NCI-H526 treated with DMSO at 0.1 percent for 48 hours (cell line): Measurements from ENCODE around the gene WFIKKN1.
A peak's percentile ranks its signal among the peaks of the same experiment; 100 is the strongest.

Experiments
- DNase-seq: peaks from one replicate; lab custom pipeline; 2025; lab: John Stamatoyannopoulos, UW

Gene WFIKKN1, protein sequence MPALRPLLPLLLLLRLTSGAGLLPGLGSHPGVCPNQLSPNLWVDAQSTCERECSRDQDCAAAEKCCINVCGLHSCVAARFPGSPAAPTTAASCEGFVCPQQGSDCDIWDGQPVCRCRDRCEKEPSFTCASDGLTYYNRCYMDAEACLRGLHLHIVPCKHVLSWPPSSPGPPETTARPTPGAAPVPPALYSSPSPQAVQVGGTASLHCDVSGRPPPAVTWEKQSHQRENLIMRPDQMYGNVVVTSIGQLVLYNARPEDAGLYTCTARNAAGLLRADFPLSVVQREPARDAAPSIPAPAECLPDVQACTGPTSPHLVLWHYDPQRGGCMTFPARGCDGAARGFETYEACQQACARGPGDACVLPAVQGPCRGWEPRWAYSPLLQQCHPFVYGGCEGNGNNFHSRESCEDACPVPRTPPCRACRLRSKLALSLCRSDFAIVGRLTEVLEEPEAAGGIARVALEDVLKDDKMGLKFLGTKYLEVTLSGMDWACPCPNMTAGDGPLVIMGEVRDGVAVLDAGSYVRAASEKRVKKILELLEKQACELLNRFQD

DNA sequence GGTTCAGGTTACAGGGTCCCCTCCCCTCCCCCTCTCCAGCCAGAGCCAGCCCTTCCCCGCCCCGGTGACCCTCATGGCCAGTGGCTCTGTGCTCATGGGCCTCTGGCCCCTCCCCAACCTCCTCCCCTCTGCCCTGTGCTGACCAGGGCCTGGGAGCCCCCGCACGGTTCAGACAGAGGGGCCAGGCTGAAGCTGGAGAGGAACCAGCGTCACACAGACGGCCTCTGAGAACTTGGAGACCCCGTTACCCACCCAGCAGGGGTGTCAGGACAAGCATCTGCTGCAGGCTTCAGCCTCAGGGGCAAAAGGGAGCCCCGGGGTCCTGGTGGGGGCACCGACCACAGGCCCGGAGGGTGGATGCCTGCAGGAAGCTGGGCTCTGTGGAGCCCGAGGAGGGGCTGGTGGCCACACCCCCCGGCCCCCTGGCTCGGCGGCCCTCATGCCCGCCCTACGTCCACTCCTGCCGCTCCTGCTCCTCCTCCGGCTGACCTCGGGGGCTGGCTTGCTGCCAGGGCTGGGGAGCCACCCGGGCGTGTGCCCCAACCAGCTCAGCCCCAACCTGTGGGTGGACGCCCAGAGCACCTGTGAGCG, at the start of gene WFIKKN1:
Gene WFIKKN1, plus strand, starts transcription at position 171 of the 591 bp plus-strand sequence. Its CDS starts 269 bp downstream, at position 440.
- no peak for DNase-seq

DNA sequence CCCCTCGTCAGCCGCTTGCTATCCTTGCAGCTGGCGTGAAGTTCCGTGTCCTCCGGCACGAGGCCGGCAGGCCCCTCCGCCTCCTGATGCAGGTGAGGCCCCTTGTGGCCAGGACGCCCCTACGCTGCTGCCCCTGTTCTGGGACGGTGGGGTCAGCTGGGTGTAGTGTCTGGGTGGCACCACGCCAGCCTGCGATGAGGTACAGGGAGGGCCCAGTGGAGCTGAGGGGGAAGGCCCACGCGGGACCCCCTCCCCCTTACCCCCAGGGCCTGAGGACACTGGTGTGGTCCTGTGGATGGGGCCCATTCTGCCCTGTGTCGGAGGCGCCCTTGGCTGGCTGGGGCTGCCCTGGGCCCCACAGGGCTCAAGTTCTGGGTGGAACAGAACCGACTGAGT, 48.6 kb upstream of the WFIKKN1 start:
- DNase-seq = no peak

DNA sequence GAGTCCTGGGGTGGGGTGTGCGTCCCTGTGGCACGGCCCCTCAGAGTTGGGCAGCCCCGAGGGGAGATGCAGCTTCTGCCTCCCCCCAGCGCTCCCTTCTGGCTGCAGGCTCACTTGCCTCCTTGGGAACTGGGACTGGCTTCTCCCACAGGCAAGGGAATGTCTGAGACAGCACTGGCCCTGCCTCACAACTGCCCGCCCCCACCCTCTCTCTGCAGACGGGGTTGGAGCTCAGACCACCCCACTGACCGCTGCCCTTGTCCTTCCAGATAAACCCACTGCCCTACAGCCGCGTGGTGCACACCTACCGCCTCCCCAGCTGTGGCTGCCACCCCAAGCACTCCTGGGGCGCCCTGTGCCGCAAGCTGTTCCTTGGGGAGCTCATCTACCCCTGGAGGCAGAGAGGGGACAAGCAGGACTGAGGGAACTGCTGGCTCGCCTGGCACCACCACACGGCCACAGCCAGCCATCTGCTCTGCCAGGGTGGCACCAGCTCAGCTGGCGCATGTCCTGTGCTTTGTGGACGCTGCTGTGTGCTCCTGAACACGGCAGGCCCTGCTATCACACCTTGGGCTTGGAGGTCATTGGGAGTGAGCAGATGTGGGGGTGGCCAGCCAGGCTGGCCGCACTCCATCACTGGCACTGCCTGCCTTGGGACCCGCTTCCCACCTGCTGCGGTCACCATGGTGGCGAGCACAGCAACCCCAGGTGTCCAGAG, 48.0 kb upstream of the WFIKKN1 start:
- no peak for DNase-seq

DNA sequence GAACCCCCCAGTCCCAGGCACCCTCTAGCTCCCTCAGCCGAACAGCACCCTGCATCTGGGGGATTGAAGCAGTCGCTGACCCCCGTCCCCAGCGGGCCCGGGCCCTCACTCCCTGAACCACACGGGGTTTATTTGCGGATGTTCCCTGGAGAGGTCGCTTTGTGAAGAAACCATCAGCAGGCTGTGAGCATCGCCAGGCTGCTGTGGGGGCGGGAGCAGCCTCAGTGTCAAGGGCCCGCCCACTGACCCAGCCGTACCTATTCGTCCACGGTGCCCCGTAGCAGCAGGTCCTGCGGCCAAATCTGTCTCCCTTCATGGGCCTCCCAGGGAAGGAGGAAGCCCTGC, 47.3 kb upstream of the WFIKKN1 start:
- DNase-seq = no peak

DNA sequence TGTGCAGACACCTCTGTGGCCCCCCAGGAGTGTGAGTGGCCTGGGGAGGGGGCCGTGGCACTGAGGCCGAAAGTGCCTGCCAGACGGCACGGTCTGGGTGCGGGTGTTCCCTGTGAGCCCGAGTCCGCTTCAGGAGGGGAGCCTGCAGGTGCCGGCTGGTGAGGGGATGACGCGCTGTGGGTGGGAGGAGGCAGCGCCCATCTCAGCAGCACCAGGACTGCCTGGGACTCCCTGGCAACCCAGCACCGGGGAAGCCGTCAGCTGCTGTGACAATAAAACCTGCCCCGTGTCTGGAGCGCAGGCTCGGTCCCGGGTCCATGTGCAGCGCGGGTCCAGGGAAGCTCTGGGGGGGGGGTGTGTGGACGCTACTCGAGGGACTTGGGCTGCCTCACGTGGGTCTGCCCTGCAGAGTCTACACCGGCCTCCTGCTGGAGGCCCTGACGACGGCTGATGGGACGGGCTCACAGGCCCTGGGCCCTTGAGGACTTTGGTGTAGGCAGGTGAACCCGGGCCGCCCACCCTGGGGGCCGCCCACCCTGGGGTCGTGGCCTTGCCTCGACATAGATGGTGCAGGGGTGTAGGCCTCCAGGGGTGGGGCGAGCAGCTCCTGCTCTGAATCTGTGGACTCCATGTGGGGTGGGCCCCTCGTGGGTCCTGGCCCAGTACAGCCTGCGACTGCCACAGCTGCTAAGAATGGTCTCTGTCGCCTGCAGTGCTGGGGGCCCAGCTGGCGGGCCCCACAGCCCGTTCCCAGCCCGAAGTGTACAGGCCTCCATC, 46.8 kb upstream of the WFIKKN1 start:
- peak; percentile 34 for DNase-seq

DNA sequence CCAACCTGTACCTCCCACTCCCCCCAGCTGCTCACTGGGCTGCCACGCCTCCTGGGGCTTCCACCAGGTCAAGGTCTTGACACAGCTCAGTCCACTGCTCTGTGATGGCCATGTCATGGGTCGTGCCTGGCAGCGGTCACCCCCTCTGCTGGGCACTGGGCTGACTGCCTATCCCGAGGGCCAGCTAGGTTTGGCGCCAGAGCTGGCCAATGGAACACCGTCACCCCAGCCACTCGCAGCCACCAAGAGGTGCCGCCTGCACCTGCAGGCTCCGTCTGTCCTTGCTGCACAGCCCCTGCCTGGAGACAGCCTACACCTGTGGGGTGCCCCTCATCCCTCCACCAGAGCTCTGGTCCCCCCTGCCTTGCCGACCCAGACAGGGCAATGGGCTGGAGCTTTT, 45.4 kb upstream of the WFIKKN1 start:
- DNase-seq = no peak

DNA sequence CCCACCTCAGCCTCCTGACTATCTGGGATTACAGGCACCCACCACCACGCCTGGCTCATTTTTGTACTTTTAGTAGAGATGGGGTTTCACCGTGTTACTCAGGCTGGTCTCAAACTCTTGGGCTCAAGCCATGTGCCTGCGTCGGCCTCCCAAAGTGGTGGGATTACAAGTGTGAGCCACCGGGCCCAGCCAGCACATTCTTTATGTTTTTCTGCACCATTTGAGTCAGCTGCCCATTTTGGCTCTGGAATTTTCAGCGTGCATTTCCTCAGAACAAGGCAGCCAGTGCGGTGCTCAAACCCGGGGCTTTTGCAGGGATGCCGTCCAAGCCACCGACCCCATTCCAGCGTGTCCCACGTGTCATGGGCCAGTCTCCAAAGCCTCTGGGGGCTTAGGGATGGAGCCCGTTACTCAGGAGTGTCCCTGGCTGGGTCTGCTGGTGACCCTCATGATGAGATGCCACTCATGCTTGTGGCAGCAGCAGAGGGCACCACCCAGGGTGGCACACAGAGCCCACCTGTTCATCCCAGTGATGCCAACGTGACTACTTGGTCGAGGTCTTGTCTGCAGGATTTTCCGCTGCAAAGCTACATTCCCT, 44.6 kb upstream of the WFIKKN1 start:
- no peak for DNase-seq

DNA sequence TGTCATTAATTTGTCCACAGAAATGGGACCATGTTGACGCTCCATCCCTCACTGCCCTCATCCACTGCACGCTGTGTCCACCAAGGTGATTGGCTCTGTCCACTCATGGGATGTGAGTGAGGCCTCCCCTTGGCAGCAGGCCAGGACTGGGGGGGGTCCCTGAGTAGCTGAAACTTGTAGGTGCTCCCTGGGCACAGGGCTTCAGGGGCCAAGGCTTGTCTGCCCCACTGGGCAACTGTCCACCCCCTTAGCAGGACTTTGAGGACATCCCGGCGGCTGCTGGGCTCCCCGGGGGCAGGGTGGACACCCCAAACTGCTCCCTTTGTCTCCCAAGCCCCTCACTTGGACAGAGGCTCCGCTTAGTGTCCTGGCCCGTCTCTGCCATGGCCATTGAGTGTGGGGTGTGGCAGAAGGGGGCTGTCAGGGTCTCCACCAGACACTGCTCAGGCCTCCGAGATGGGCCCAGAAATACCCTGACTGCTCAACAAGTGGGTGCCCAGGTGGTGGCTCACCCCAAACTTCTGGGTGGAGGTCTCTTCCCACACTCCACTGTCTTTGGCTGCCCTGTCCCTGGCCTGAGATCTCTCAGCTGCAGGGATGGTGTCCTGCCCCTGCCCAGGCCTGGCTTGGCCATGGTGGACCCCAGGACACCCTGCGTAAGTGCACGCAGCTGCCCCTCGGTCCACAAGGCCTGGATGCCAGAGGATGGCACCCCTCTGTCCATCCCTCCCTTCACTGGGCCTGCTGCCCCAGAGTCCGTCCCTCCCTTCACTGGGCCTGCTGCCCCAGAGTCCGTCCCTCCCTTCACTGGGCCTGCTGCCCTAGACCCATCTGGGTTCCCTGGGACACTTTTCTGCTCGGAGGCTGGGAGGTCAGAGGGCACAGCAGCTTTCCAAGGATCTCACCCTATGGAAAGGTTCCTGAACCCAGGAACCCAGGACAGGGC, 43.9 kb upstream of the WFIKKN1 start:
- DNase-seq = no peak

DNA sequence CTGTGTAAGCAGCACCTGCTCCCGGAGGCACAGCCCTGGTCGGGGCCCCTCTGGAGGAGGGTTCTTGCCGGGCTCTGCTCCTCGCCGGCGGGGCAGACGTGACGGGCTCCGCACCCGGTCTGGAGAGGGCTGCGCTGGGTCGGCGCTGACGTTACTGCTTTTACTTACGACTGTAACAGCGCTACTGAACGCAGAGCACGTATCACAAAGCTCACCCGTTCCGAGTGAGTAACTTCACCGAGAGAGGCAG, 42.2 kb upstream of the WFIKKN1 start:
- no peak for DNase-seq

DNA sequence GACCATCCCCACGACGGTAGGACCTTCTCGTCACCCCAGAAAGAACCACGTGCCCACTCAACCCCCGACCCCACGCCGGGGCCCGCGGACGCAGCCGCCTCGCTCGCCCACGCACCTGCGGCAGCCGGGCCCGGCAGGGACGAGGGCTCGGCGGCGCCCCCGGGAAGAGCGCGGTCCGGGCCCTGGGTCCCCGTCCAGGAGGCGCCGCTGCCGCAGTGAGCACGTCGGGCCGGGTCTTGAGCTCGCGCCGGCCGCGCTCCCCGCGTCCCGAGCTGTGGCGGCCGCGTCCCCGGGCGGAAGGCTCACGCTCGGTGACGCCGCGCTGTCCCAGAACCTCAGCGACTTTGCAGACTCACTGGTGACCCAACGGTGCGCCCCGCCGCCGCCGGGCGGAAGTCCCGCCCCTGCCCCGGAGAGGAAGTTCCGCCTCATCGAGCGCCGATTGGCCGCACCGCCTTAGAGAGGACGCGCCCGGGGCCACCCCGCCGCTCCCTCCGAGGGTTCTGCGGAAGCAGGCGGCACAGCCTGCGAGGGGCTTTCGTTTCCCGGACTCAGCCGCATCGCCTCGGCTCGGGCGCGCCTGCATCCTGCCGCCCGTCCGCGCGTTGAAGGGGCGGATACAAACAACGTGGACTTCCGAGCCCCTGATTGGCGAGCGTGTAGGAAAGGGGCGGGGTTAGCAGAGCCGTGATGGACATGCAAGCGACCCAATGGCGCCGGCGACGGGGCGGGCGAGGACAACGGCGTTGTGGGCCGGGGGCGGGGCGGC, 41.7 kb upstream of the WFIKKN1 start:
- DNase-seq = peak; percentile 88

DNA sequence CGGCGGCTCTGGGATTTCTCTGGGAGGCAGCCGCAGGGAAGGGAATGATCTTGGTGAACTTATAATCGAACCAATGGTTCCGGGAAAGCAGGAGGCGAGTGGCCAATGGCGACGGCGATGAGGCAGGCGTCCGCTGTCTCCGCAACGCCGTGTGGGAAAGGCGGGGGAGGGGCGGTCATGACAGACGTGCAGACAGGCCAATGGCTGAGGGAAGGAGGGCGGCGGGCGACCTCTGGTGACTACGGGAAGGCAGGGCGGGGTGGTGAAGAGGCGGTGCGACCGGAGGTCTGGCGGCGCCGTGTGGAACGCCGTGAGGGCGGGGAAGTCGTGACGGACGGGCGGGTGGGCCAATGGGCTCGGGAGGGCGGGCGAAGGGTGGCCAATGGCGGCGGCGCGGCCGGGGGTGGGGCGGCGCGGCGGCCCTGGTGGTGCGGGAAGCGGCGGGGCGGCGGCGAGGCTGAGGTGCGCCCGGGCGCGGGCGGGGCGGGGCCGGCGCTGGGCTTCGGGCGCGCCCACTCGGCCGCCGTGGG, 41.1 kb upstream of the WFIKKN1 start, which contains the start of gene RAB40C:
Gene RAB40C, plus strand, starts transcription at position 409 of the 530 bp plus-strand sequence. CDS start 226 bp downstream, outside the sequence.
- peak; percentile 88 for DNase-seq

DNA sequence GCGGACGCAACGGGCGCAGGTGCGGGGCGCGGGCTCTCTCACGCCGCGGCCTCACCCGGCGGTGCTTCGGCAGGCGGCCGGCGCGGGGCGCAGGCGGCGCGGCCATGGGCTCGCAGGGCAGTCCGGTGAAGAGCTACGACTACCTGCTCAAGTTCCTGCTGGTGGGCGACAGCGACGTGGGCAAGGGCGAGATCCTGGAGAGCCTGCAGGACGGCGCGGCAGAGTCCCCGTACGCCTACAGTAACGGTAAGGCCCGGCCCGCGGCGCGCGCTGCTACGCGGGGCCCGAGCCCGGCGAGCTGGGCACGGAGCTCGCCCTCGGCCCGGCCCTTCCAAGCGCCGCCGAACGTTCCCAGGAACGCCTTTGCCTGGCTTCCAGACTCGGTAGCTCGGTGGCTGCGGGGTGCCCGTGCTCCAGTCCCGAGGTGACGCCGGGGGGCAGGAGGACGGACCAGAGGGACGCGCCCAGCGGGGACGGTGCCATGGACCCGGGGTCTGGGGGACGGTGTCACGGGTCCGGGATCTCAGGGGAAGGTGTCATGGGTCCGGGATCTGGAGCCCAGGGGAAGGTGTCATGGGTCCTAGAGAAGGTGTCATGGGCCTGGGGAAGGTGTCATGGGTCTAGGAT, 40.5 kb upstream of the WFIKKN1 start:
- DNase-seq = no peak

DNA sequence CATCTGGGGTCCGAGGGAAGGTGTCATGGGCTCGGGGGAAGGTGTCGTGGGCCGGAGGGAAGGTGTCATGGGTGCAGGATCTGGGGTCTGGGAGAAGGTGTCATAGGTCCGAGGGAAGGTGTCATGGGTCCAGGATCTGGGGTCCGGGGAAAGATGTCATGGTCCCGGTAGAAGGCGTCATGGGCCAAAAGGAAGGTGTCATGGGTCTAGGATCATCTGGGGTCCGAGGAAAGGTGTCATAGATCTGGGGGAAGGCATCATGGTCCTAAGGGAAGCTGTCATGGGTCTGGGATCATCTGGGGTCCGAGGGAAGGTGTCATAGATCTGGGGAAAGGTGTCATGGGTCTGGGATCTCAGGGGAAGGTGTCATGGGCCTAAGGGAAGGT, 40.0 kb upstream of the WFIKKN1 start:
- no peak for DNase-seq

DNA sequence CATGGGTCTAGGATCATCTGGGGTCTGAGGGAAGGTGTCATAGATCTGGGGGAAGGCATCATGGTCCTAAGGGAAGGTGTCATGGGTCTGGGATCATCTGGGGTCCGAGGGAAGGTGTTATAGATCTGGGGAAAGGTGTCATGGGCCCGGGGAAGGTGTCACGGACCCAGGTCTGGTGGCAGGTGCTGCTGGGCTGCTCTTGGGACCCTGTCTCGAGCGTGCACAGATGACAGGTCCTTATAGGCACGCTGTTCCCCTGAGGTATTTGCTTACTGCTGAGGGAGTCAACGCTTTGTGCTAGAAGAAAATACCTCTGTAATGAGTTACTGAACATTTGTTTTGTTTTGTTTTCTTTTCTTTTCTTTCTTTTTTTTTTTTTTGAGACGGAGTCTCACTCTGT, 39.6 kb upstream of the WFIKKN1 start:
- DNase-seq = no peak

DNA sequence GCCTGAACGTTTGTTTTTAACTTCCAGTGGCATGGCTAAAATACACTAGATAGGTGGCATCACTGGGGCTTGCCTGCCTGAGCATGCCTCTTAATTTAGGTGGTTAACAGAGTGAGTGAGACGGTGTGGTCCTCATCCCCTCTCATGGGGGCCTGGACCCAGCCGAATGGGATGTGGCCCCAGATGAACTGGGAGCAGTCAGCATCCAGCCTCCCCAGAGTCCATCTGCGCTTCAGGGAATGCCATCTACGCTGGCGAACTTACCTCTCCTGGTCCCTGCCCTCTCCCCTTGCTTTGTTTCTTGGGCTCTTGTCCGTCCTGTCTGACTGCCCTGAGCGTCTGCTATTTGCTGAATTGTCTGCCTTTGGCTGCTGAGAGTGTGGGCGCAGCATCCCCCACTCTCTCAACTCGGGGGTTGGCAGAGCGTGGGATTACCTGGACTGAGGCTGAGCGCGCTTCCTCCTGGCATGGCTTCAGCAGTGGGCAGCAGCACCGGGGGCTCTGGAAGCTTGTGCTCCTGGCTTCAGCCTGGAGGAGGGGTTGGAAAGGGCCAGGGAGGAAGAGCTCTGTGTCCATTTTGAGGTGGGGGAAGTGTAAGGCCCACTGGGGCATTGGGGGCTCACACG, 38.8 kb upstream of the WFIKKN1 start:
- no peak for DNase-seq

DNA sequence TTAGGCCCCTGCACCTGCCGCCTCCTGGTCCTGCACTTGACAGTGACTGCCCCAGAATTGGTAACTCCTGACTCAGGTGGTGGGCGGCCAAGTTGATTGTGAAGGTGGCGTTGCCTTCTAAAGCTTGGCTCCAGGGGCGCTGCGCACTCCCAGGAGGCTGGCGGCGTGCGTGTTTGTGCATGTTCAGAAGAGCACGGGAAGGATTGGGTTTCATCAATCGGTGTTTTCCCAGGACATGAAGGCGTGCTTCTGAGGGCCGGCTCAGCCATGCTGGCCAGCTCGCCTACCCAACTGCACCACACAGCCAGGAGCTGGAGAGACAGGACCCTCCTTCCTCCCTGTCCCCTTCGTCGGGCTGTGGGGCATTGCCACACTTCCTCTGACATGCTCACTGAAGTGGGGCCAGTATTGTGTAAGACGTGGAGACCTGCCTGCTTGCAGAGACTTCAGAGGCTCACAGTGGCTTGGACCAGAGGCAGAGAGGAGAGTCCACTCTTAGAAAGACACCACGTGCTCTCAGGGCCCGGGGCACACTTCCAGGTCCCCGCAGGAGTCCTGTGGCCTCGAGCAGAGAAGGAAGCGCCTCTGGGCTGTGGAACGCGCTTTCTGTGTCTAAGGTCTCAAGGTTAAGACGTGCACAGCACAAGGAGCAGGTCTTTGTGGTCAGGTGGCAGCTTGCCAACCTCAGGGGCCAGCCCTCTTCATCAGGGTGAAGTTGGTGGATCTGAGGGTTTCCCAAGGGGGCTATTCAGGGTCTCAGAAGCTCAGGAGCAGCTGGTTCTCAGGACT, 38.1 kb upstream of the WFIKKN1 start:
- DNase-seq = peak; percentile 72

DNA sequence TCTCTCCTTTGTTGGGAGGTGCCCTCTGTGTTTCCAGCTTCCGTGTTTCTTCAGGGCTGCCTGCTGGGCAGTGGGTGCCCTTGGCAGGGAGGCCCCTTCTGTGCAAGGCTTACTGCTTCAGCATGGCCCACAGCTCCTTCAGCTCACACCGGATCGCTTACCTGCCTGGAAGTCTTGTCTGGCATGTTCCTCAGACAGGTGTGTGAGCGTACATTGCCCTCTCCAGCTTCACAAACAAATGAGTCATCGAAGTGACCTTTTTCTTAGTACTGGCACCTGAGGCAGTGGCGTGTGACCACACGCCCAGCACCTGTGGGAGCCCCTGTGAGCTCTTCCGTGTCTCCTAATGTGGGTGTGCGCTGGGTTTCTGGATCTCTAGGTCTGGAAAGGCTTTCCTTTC, 37.4 kb upstream of the WFIKKN1 start:
- peak; percentile 68 for DNase-seq

DNA sequence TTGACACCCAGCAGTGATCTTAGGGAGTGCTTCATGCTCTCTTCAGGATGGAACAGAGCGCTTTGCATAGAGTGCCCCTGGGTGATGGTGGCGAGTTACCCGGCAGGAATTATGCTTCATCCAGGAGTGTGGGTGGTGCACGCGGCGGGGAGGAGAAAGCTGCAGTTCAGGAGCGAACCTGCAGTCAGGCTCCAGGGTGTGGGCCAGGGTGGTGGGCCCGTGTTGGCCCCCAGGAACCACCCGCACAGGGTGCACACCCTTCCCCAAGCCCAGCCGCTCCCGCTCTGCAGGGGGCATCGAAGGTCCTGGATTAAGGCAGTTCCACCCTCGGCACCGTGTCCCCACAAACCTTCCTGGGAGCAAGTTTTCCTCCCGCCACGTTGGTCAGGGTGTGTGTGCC, 37.0 kb upstream of the WFIKKN1 start:
- DNase-seq = no peak
